ENCODE results near the gene TBXA2R.
"Not testable (repeated sequence)": the region's sequence is repeated elsewhere in the genome, so short reads cannot be mapped to it uniquely, and the experiment has no call there.

The TBXA2R gene

GRCh38 chr19:3577723-3578344, 28.8 kb downstream of the TBXA2R start:
- DNase-seq (ENCODE audit: low spot score): no peak

GRCh38 chr19:3576696-3577443, 29.8 kb downstream of the TBXA2R start:
- no peak for DNase-seq (ENCODE audit: low spot score)

DNA sequence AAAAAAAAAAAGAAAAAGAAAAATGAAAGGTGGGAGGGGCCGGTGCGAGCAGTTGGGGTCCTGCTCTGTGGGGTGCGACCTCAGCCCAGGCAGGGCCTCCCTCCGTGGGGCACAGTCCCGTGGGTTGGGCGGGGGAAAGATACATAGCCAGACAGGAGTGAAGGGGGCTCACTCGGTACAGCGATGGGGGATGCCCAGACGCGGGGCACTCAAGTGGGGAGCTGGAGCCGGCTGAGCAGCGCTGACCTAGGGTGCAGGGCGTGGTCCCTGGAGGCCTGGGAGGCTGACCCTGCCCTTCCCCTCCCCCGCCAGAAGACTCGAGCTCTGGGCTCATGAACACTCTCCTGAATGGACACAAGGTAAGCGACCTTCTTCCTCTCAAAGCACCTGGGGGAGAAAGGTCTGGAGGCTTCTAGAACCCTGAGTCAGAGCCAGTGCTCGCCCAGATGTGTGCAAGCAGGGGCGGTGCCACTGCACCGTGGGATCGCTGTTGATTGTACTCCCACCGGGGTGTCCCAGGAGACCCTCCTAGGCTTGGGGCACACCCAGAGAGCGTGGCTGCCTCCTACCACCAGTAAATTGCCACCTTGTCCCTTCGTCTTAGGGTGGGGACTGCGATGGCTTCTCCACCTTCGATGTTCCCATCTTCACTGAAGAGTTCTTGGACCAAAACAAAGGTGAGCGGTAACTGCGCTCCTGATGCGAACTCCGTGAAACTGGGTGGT, 30.6 kb downstream of the TBXA2R start:
- DNase-seq (ENCODE audit: low spot score): no peak

DNA sequence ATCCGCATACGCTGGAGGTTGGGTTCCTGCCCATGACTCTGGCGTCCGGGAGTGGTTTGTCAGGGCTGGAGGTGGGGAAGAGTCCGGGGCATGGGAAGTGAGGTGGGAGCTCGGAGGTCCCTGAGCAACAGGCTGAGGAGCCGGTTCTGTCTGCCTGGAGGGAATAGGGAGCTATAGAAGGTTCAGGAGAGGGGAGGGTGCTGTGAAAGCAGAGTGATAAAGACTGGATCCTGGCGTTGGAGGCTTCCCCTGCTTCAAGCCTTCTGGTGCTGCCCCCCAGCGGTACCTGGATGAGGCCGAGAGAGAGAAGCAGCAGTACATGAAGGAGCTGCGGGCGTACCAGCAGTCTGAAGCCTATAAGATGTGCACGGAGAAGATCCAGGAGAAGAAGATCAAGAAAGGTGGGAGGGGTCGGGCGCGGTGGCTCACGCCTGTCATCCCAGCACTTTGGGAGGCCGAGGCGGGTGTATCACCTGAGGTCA, 31.4 kb downstream of the TBXA2R start:
- peak; percentile 23 for DNase-seq (ENCODE audit: low spot score)

- peak; percentile 73 for DNase-seq (ENCODE audit: low spot score)
Observed at GRCh38 chr19:3573858-3574637, 32.6 kb downstream of the TBXA2R start.

DNA sequence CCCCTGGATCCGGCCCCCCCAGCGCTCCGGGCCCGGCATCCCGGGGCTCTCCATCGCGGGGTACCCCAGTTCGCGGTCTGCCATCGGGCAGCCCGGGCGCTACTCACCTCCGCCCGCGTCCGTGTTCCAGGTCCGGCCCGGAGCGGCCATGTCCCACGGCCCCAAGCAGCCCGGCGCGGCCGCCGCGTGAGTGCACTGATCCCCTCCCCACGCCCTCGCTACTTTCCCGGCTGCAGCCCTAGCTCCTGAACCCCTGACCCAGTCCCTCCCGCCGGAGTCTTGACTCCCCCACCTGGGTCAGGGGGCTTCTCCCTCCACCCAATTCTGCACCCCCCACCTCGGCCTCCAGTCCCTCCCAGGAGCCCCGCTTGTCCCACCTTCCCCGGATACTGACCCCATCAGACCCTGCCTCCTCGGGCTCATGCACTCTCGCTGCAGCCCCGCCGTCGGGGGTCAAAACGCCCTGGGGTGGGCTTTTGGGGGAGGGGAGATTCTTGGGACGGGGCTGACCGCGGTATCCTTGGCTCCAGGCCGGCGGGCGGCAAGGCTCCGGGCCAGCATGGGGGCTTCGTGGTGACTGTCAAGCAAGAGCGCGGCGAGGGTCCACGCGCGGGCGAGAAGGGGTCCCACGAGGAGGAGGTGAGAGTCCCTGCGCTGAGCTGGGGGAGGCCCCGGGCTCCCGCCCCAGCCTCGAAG, 33.4 kb downstream of the TBXA2R start:
- DNase-seq (ENCODE audit: low spot score): no peak

DNA sequence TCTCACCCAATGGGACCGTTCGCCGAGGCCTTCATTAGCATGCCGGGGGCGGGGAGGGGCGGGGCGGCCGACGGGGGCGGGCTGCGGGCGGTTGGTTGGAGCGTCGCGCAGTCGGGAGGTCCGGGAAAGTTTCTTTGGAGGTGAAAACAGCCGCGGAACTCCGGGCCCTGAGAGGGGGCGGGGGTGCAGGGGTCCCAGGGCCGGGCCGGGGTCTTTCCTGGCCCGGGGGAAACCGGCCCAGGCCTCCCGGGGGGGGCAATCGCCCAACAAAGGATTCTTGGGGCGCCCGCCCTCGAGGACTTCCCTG, 33.9 kb downstream of the TBXA2R start, which contains the start of gene HMG20B:
Gene HMG20B, plus strand, starts transcription at position 90 of the 307 bp plus-strand sequence. CDS start 366 bp downstream, outside the sequence.
- DNase-seq (ENCODE audit: low spot score): no peak

DNA sequence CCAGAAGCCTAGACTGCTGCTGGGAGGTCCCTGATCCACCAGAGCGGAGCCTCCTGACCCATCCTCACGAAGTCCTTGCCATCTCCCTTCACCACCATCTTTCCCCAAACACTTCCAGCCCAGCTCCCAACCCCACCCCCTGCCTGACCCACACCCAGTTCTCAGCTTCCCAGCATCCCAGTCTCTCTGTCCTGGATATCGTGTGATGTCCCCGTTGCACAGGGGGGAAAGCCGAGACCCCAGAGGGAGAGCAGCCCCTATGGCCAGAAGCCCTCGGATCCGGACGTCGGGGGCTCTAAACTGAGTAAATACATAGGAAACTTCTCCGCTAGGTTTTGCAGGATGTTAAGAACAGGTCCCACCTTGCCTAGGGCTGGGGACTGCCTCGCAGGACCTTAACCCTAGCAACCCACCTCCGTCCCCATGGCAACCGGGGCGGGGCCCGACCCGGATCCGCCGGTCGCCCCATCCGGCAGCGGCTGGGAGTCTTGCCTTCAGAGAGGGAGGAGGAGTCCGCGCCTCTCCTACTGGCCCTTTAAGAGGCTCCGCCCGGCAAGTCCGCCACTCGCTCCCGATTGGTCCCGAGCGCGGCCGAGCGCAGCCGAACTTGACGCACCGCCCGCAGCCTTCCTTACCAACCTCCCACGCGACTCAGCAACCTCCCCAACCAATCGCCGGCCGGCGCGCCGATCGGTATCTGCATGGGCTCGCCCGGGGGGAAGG, 34.4 kb downstream of the TBXA2R start:
- DNase-seq (ENCODE audit: low spot score): peak; percentile 100

GRCh38 chr19:3570606-3571011, 36.1 kb downstream of the TBXA2R start:
- no peak for DNase-seq (ENCODE audit: low spot score)

DNA sequence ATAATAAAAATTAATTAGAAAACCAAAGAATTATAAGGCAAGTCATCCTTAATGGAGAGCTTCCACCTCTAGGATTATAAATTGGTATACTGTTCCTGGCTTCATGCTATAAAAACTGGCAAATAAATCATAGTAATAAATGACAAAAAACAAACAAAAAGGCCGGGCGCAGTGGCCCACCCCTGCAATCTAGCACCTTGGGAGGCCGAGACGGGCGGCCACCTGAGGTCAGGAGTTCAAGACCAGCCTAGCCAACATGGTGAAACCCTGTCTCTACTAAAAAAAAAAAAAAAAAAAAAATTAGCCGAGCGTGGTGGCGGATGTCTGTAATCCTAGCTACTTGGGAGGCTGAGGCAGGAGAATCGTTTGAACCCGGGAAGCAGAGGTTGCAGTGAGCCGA, 36.6 kb downstream of the TBXA2R start:
- DNase-seq (ENCODE audit: low spot score): not testable (repeated sequence)

DNA sequence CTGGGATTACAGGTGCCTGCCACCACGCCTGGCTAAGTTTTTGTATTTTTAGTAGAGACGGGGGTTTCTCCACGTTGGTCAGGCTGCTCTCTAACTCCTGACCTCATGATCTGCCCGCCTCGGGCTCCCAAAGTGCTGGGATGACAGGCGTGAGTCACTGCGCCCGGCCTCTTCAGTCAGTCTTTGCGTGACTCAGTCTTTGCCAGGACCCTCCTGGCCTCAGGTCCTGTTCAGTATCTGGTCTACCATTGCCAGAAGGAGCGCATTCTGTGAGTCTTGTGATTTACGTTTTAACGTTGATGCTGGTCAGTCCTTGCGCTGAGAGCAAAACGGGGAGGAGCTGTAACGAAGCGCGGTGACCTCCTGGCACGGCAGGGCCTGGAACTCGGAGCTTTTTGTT, 41.5 kb downstream of the TBXA2R start:
- no peak for DNase-seq (ENCODE audit: low spot score)

DNA sequence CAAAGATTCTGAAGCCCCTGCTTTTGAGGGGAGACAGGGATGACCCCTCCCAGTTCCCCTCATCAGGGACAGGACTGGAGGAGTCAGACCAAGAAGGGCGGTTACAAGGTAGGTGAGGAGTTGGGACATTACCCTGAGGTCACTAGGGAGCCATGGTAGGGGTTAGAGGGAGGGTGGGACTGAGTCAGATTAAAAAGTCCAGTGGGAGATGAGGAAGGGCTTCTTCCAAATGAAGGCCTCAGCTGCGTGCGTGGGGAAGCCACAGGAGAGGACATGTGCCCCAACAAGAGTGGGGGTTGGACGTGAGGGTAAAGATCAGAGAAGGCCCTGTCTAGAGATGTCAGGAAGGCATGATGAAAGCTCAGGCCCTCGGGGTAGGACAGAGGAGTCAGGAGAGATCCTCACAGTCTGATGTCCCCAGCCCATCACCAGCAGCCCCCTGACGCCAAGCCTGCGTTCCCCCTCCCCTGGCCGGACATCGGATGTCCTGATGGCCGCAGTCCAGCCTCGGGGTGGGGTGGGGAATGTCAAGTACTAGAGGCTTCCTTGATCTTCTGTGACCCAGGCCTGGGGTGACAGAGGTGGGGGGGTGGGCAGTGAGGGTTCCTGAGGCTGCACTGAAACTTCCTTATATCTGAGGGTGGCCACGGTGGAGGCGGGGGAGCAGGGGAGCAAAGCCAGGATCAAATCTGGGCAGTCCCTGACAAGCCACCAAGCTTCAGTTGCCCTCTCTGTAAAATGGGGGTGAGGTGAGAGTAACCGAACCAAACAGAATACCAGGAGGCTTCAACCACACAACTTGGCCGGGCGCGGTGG, 42.8 kb downstream of the TBXA2R start:
- DNase-seq (ENCODE audit: low spot score): no peak

DNA sequence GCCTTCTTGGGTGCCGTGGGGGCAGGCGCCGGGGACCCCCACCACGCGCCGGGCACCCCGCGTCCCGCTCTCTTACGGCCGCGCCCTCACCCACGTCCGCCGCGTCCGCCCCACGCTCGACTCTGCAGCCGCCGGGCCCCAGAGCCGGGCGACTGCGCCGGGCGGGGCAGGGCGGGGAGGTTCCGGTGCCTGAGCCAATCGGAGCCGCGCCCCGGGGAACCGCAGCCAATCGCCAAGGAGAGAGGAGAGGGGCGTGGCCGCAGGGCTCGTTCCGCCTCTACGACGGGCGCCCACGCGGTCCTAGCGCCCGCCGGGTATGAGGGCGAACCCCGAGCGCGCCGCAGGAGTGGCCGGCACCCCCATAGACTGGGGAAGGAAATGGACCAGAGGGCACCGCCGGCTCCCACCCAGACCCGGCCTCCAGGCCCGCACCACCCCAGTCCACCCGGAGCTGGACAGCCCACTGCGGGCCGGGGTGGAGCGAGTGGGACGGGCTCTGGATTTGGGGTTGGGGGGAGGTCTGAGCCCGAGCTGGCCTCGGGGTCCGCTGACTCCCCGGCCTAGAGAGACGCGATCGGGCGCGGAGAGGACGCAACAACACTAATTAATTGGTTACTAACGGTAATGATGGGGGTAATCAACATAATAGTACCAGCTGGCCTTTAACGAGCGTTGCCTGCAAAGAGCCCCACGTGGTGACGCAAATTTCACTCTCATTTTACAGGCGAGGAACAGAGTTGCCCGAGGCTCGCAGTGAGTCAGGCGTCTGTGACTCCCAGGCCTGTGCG, 49.0 kb downstream of the TBXA2R start, which contains the start of gene MFSD12:
Gene MFSD12, minus strand, starts transcription at position 126 of the 788 bp plus-strand sequence. CDS start 183 bp downstream, outside the sequence.
- DNase-seq (ENCODE audit: low spot score): peak; percentile 95

DNA sequence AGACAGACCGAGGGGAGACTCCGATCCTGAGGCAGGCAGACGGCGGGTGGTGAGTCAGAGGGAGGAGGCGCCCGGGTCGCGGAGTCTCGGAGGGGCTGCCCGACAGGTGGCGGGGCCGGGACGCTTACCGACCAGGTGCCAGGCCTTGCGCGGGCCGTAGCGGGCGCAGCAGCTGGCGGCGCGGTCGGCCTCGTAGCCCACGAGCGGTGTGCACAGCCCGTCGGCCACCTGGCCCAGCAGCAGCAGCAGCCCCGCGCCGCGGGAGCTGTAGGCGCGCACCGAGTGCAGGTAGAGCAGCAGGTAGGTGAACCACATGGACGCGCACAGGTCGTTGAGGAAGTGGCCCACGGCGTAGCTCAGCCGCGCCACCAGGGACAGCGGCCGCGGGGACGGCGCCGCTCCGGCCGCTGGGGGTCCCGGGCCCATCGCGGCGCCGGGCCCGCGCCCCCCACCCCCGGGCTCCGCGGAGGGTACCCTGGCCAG, 49.7 kb downstream of the TBXA2R start:
- peak; percentile 67 for DNase-seq (ENCODE audit: low spot score)

DNA sequence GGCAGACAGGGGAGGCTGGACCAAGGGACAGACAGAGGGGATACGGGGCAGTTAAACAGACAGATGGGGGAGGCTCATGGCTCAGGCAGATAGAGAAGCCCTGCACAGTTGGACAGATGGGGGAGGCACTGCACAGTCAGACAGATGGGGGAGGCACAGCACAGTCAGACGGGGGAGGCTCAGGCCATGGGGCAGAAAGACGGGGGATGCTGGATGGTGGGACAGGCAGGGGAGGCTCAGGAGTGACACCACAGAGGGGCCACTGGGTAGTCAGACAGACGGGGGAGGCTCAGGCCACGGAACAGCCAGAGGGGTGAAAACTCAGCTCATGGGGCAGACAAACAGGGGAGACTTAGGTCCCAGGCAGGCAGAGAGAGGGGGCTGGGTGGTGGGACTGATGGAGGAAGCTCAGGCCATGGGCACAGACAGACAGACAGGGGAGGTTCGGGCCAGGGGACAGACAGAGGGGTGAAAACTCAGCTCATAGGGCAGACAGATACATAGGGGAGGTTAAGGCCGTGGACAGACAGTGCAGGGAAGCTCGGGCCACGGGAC, 50.2 kb downstream of the TBXA2R start:
- no peak for DNase-seq (ENCODE audit: low spot score)

DNA sequence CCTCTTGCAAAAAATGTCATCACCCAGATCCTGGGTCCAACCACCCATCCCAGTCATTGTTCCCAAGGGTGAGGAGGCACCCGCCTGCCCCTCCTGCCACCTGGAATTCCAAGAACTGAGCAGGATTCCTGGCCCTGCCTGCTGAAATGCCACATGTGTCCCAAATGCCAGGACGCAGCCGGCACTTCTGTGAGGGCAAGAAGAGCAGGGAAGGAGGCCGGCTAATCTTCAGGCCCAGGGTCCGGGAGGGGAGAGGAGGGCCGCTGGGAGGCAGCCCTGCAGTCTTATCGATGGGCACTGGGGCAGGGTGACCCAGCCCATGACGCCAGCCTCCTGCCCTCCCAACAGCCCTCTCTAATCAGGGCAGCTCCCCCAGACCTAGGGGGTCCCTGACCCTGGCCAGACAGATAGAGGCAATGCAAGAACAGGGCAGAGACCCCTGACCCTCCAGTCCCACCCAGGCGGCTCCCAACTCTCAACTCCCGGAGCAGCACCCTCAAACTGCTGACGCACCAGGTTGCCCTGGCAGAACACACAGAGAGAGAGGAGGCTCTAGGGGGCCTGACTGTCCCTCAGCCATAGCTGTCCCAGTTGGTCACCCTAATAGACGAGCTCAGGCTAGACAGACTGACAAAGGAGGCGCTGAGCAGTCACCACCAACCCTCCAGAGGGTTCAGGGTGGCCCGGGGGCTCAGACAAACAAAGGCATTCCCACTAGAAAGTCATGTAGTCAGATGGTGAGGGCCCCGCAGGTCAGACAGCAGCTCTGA, 50.8 kb downstream of the TBXA2R start:
- no peak for DNase-seq (ENCODE audit: low spot score)

GRCh38 chr19:3554254-3555083, 52.2 kb downstream of the TBXA2R start:
- peak; percentile 56 for DNase-seq (ENCODE audit: low spot score)
